ENCODE data around the gene AP1M2.

- no peak for TF ChIP-seq CTCF (IDR thresholded peaks at IDR 0.05)
- TF ChIP-seq POLR2A (IDR thresholded peaks at IDR 0.05) = no peak
Measured at GRCh38 chr19:10624585-10624984, 37.5 kb upstream of the AP1M2 start.
